ENCODE data around the gene RHBDL2. TPM values are rescaled to one million over a fixed set of nuclear protein-coding genes. Genes with fewer than 3 reads are reported as not detected.

Gene RHBDL2
- polyA plus RNA-seq, 3 donors, result 0.08 TPM; not detected in 2

- Histone ChIP-seq H4K20me1 (ENCODE audit: insufficient read depth, low read length) (no peaks in the 10 kb centered on the region), H3K4me3 (replicated peaks in 1 of 3; ENCODE audit: low read depth in 2 of 3, low read length in 3 of 3) (no peak overlapping the region), H3K27ac (ENCODE audit: low read depth in 1 of 2, low read length in 2 of 2) (no peak overlapping the region), H3K79me2 (ENCODE audit: insufficient read depth, low read length) (no peaks in the 10 kb centered on the region), H3K4me2 (replicated peaks; ENCODE audit: extremely low read depth, low read length, poor library complexity, severe bottlenecking) (no peak overlapping the region), H3K9me3 (replicated peaks in 1 of 2; ENCODE audit: control insufficient read depth in 1 of 2, insufficient read depth in 1 of 2, low read length in 2 of 2) (no peaks in the 10 kb centered on the region), H3K4me1 (ENCODE audit: control insufficient read depth in 1 of 2, insufficient read depth in 2 of 2, low read length in 2 of 2) (no peaks in the 10 kb centered on the region), H3K9ac (ENCODE audit: insufficient read depth, low read length, poor library complexity, severe bottlenecking) (no peak overlapping the region), H3K36me3 (replicated peaks in 1 of 2; ENCODE audit: control insufficient read depth in 1 of 2, insufficient read depth in 2 of 2, low read length in 2 of 2) (no peaks in the 10 kb centered on the region), H2AFZ (ENCODE audit: insufficient read depth, low read depth, low read length, poor library complexity, severe bottlenecking) (no peak overlapping the region), H3K27me3 (ENCODE audit: control insufficient read depth in 2 of 2, insufficient read depth in 2 of 2, low read length in 2 of 2) (no peaks in the 10 kb centered on the region)
- intact Hi-C loops (cut with micrococcal nuclease), result no loop called here
- Mint-ChIP-seq H3K27me3 (ENCODE audit: low read depth in 3 of 3) (peaks cover 6 to 16% (median 8%) of the 10 kb centered on the region in 3 donors), H3K27ac (no peak overlapping the region), H3K4me3 (no peak overlapping the region), H3K4me1 (no peaks in the 10 kb centered on the region), H3K36me3 (no peaks in the 10 kb centered on the region), H3K9me3 (peaks cover 0 to 3% (median 0%) of the 10 kb centered on the region in 7 donors)
- DNase-seq, result no peak
- no peak for TF ChIP-seq CTCF (IDR thresholded peaks at IDR 0.05)
- WGBS (ENCODE audit: insufficient coverage), result 70% methylated on average over 3 of the region's 4 CpGs
Measured at GRCh38 chr1:38938722-38939260, 2.8 kb downstream of the RHBDL2 start.

- H3K9me3 Mint-ChIP-seq, result peaks cover 0 to 3% (median 0%) of the 10 kb centered on the region in 7 donors
- no peak for DNase-seq
- H3K4me2 ChIP-seq (replicated peaks; ENCODE audit: extremely low read depth, low read length, poor library complexity, severe bottlenecking), result no peak overlapping the region
- no peaks in the 10 kb centered on the region for H3K36me3 Mint-ChIP-seq
- H3K9ac ChIP-seq (ENCODE audit: insufficient read depth, low read length, poor library complexity, severe bottlenecking), result no peak overlapping the region
- no peaks in the 10 kb centered on the region for H3K27me3 ChIP-seq (ENCODE audit: control insufficient read depth in 2 of 2, insufficient read depth in 2 of 2, low read length in 2 of 2)
- H3K9me3 ChIP-seq (replicated peaks in 1 of 2; ENCODE audit: control insufficient read depth in 1 of 2, insufficient read depth in 1 of 2, low read length in 2 of 2), result no peaks in the 10 kb centered on the region
- TF ChIP-seq CTCF (IDR thresholded peaks at IDR 0.05), result no peak
- H4K20me1 ChIP-seq (ENCODE audit: insufficient read depth, low read length), result no peaks in the 10 kb centered on the region
- H3K27ac Mint-ChIP-seq, result no peak overlapping the region
- no peaks in the 10 kb centered on the region for H3K4me1 ChIP-seq (ENCODE audit: control insufficient read depth in 1 of 2, insufficient read depth in 2 of 2, low read length in 2 of 2)
- no peak overlapping the region for H2AFZ ChIP-seq (ENCODE audit: insufficient read depth, low read depth, low read length, poor library complexity, severe bottlenecking)
- H3K4me3 Mint-ChIP-seq, result no peak overlapping the region
- no peak overlapping the region for H3K4me3 ChIP-seq (replicated peaks in 1 of 3; ENCODE audit: low read depth in 2 of 3, low read length in 3 of 3)
- intact Hi-C loops (cut with micrococcal nuclease), result no loop called here
- no peaks in the 10 kb centered on the region for H3K4me1 Mint-ChIP-seq
- no peaks in the 10 kb centered on the region for H3K79me2 ChIP-seq (ENCODE audit: insufficient read depth, low read length)
- H3K27ac ChIP-seq (ENCODE audit: low read depth in 1 of 2, low read length in 2 of 2), result no peak overlapping the region
- H3K36me3 ChIP-seq (replicated peaks in 1 of 2; ENCODE audit: control insufficient read depth in 1 of 2, insufficient read depth in 2 of 2, low read length in 2 of 2), result no peaks in the 10 kb centered on the region
- H3K27me3 Mint-ChIP-seq (ENCODE audit: low read depth in 3 of 3), result peaks cover 5 to 11% (median 8%) of the 10 kb centered on the region in 3 donors
- 100% methylated on average over 3 of the region's 7 CpGs for WGBS (ENCODE audit: insufficient coverage)
Measured at GRCh38 chr1:38932571-38932970, 9.1 kb downstream of the RHBDL2 start.

All from CD14-positive monocyte (primary cell).